Esophagus (tissue), 2 donors: ENCODE measurements around the gene SEMA4D. TPM values are rescaled to one million over a fixed set of nuclear protein-coding genes. Genes with fewer than 3 reads are reported as not detected.

Source experiments
- H3K27ac ChIP-seq, 2 donors: one replicate each; pipeline ENCODE4 v1.5.1; 2013; ENCODE audit warnings: low read depth in 2 of 2, mild to moderate bottlenecking in 2 of 2, inconsistent platforms in 1 of 2, low read length in 1 of 2, moderate library complexity in 1 of 2
- H3K27me3 ChIP-seq, 2 donors: one replicate each; pipeline ENCODE4 v1.6.1; 2013; ENCODE audit warnings: low read length in 2 of 2, control low read depth in 1 of 2, mild to moderate bottlenecking in 1 of 2; ENCODE audit not compliant: insufficient read depth in 2 of 2, control insufficient read depth in 1 of 2
- H3K36me3 ChIP-seq, 2 donors: one replicate each; pipeline ENCODE4 v1.6.1; 2013; ENCODE audit warnings: low read length in 1 of 2; ENCODE audit not compliant: control insufficient read depth in 2 of 2, insufficient read depth in 2 of 2
- H3K4me1 ChIP-seq, 2 donors: one replicate each; pipeline ENCODE4 v1.6.1; 2013; ENCODE audit warnings: low read length in 1 of 2; ENCODE audit not compliant: control insufficient read depth in 2 of 2, insufficient read depth in 2 of 2
- H3K4me3 ChIP-seq, 2 donors: one replicate each; pipeline ENCODE4 v1.5.1; 2013; ENCODE audit warnings: low read length in 2 of 2, mild to moderate bottlenecking in 2 of 2, low read depth in 1 of 2, moderate library complexity in 1 of 2
- H3K9me3 ChIP-seq, 2 donors: one replicate each; pipeline ENCODE4 v1.6.1; 2013; ENCODE audit warnings: mild to moderate bottlenecking in 2 of 2, low read depth in 1 of 2, low read length in 1 of 2, moderate library complexity in 1 of 2; ENCODE audit not compliant: control insufficient read depth in 2 of 2, insufficient read depth in 1 of 2
- WGBS, 2 donors: extraction: QIAGEN DNeasy Blood & Tissue Kit; methylation state at CpG; one replicate each; pipeline ENCODE4 v1.1.7; 2013; 5-methylcytosine and 5-hydroxymethylcytosine counted together
- polyA plus RNA-seq, 2 donors: library from polyadenylated mRNA; stranded (reverse); fragments of 200-250 nt; gene quantifications; one replicate each; pipeline ENCODE4 v1.2.3, GENCODE V29; 2013
- donor health status: healthy with polysubstance abuse.
- donor health status: Bipolar disorder and iron deficiency.

Gene SEMA4D
- polyA plus RNA-seq, 2 donors = 17.1 to 33.4 TPM

DNA sequence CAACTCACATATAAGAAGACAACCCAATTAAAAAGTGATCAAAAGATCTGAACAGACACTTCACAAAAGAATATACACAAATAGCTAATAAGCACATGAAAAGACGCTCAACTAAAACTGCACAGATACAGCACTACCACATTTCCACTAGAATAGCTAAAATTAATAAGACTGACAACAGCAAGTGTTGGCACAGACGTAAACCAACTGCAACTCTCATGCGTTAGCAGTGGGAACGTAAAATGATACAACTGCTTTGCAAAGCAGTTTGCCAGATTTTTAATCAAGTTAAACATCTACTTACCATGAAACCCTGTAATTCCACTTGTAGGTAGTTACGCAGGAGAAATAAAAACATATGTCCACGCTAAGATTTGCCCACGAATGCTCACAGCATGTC is 9.0 kb downstream of the SEMA4D start:
- Histone ChIP-seq H3K4me1 (peaks cover under 1 to 22% of the 10 kb centered on the region in 2 donors), H3K27me3 (no peaks in the 10 kb centered on the region), H3K9me3 (no peaks in the 10 kb centered on the region), H3K4me3 (no peak overlapping the region), H3K36me3 (peaks cover 0 to 2% of the 10 kb centered on the region in 2 donors), H3K27ac (no peak overlapping the region)
- 88 to 95% methylated on average over 7 of the region's 7 CpGs for WGBS, 2 donors

- Histone ChIP-seq H3K27ac (no peak overlapping the region), H3K36me3 (peaks cover 0 to 2% of the 10 kb centered on the region in 2 donors), H3K27me3 (no peaks in the 10 kb centered on the region), H3K4me1 (peaks cover 2 to 20% of the 10 kb centered on the region in 2 donors), H3K9me3 (no peaks in the 10 kb centered on the region), H3K4me3 (no peak overlapping the region)
- WGBS, 2 donors = 94 to 98% methylated on average over 5 of the region's 5 CpGs
Observed at GRCh38 chr9:89488131-89488530, 9.8 kb downstream of the SEMA4D start.

DNA sequence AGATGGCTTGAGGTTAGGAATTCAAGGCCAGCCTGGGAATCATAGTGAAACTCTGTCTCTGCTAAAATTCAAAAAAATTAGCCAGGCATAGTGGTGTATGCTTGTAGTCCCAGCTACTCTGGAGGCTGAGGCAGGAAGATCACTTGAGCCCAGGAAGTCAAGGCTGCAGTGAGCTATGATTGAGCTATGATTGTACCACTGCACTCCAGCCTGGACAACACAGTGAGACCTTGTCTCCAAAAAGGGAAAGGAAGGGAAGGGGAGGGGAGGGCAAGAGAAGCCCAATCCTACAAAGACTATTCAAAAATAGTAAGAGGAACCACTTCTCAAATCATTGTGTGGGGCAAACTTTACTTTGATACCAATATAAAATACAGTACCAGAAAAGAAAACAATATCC is 11.2 kb downstream of the SEMA4D start:
- Histone ChIP-seq H3K4me3 (no peak overlapping the region), H3K27ac (no peak overlapping the region), H3K9me3 (no peaks in the 10 kb centered on the region), H3K27me3 (no peaks in the 10 kb centered on the region), H3K4me1 (peaks cover 2 to 11% of the 10 kb centered on the region in 2 donors), H3K36me3 (peaks cover 0 to 2% of the 10 kb centered on the region in 2 donors)

- H3K4me1 ChIP-seq = peaks cover 2 to 10% of the 10 kb centered on the region in 2 donors
- 71 to 82% methylated on average over 6 of the region's 6 CpGs for whole genome bisulfite sequencing, 2 donors
- H3K27ac ChIP-seq = no peak overlapping the region
- no peaks in the 10 kb centered on the region for H3K27me3 ChIP-seq
- H3K9me3 ChIP-seq = no peaks in the 10 kb centered on the region
- H3K4me3 ChIP-seq = peak overlapping the region in 1 of 2 donors; percentile 19
- peaks cover 0 to 5% of the 10 kb centered on the region in 2 donors for H3K36me3 ChIP-seq
Observed at GRCh38 chr9:89484475-89485404, 13.2 kb downstream of the SEMA4D start.

- peak overlapping the region in 1 of 2 donors; percentile 19 for H3K4me3 ChIP-seq
Observed at GRCh38 chr9:89483592-89484474, 14.1 kb downstream of the SEMA4D start.

DNA sequence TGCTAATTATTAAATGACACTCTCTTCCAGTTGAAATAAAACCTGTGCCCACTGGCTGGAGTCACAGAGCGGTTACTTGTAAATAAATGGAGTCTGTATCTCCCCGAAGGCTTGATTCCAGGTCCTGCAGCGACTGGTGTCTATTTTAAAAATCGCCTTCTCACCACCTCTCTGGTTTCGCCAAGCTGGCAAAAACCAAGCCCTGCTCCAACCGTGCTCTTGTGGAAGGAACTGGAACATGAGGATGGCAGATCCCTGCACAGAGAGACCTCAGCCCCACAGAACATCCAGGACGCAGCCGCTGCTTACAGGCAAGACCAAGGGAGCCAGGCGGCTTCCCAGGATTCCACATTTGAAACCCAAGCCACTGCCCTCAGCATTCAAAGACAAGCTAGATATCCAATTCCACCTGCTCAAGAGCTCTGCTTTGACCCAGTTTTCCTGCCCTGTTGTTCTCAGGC is 15.0 kb downstream of the SEMA4D start:
- H3K4me1 ChIP-seq = peaks cover 2 to 10% of the 10 kb centered on the region in 2 donors
- H3K36me3 ChIP-seq = peaks cover 0 to 5% of the 10 kb centered on the region in 2 donors
- no peak overlapping the region for H3K27ac ChIP-seq
- peaks cover 0 to 3% of the 10 kb centered on the region in 2 donors for H3K9me3 ChIP-seq
- WGBS, 2 donors = 84 to 88% methylated on average over 9 of the region's 9 CpGs
- no peaks in the 10 kb centered on the region for H3K27me3 ChIP-seq
- no peak overlapping the region for H3K4me3 ChIP-seq

More at GRCh38 chr9:89483592-89484474, 14.1 kb downstream of the SEMA4D start:
- Histone ChIP-seq H3K4me1 (peaks cover 2 to 10% of the 10 kb centered on the region in 2 donors), H3K27ac (no peak overlapping the region), H3K9me3 (peaks cover 0 to 2% of the 10 kb centered on the region in 2 donors), H3K36me3 (peaks cover 0 to 5% of the 10 kb centered on the region in 2 donors), H3K27me3 (no peaks in the 10 kb centered on the region)
- WGBS, 2 donors = 69 to 74% methylated on average over 18 of the region's 18 CpGs

GRCh38 chr9:89482056-89482851 is 15.7 kb downstream of the SEMA4D start:
- 65% methylated on average over 15 of the region's 15 CpGs for WGBS, 2 donors
- H3K9me3 ChIP-seq = peaks cover 0 to 3% of the 10 kb centered on the region in 2 donors
- no peak overlapping the region for H3K4me3 ChIP-seq
- H3K27ac ChIP-seq = peak overlapping the region in 1 of 2 donors; percentile 42
- peaks cover 2 to 10% of the 10 kb centered on the region in 2 donors for H3K4me1 ChIP-seq
- H3K36me3 ChIP-seq = peaks cover 0 to 5% of the 10 kb centered on the region in 2 donors
- H3K27me3 ChIP-seq = no peaks in the 10 kb centered on the region

DNA sequence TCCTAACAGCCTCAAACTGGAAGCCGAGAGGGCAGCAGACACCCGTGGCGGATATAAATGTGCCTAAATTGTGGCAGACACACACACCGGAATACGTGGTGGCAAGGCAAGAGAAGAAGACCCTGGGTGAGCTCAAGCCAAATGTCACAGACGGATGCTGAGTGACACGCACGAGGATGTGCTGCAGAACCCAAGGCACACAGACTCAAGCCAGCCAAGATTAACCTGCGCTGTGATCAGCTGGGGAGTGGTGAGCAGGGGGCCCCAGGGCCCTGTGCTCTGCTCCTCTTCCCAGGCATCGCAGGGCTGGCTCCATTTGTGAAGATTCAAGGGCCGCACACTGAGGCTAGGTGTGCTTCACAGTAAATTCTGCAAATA is 16.4 kb downstream of the SEMA4D start:
- H3K27me3 ChIP-seq = no peaks in the 10 kb centered on the region
- whole genome bisulfite sequencing, 2 donors = 75 to 87% methylated on average over 11 of the region's 11 CpGs
- H3K36me3 ChIP-seq = peaks cover 0 to 5% of the 10 kb centered on the region in 2 donors
- H3K4me3 ChIP-seq = no peak overlapping the region
- no peak overlapping the region for H3K27ac ChIP-seq
- H3K4me1 ChIP-seq = peaks cover 2 to 13% of the 10 kb centered on the region in 2 donors
- peaks cover 0 to 3% of the 10 kb centered on the region in 2 donors for H3K9me3 ChIP-seq
